NT2/D1 (cell line): ENCODE results near the gene OR2L3.

Source experiments
- DNase-seq: peaks from one replicate; pipeline ENCODE4 v3.0.0-alpha.2; 2011; ENCODE audit warnings: low read depth, low spot score
- H3K27me3 ChIP-seq: 2 replicates; pipeline ENCODE4 v1.6.0; 2011; ENCODE audit warnings: mild to moderate bottlenecking; ENCODE audit not compliant: insufficient read length, insufficient read depth
- H3K36me3 ChIP-seq: 2 replicates; pipeline ENCODE4 v1.6.1; 2011; ENCODE audit warnings: mild to moderate bottlenecking, low read length, mixed read lengths; ENCODE audit not compliant: insufficient read depth, insufficient read length
- H3K4me1 ChIP-seq: 2 replicates; pipeline ENCODE4 v1.5.1; 2011; ENCODE audit not compliant: insufficient read depth, insufficient read length
- H3K4me3 ChIP-seq: 2 replicates; pipeline ENCODE4 v1.5.1; 2011; ENCODE audit warnings: low read depth; ENCODE audit not compliant: insufficient read length
- H3K9ac ChIP-seq: 2 replicates; pipeline ENCODE4 v1.6.0; 2011; ENCODE audit warnings: low read depth; ENCODE audit not compliant: insufficient read length
- H3K9me3 ChIP-seq: 2 replicates; pipeline ENCODE4 v1.5.1; 2011; ENCODE audit warnings: mild to moderate bottlenecking, low read length; ENCODE audit not compliant: insufficient read depth
- SUZ12 ChIP-seq: IDR thresholded peaks from 2 replicates; pipeline ENCODE4 v1.6.1; 2011; ENCODE audit not compliant: insufficient read length, insufficient read depth; ENCODE audit errors: extremely low read depth
- YY1 ChIP-seq: IDR thresholded peaks from 2 replicates; pipeline ENCODE4 v1.6.1; 2011; ENCODE audit not compliant: insufficient read length, insufficient read depth
- ZNF274 ChIP-seq: IDR thresholded peaks from 2 replicates; pipeline ENCODE4 v1.6.1; 2011; ENCODE audit warnings: mild to moderate bottlenecking, low read depth, low read length

The OR2L3 gene, protein sequence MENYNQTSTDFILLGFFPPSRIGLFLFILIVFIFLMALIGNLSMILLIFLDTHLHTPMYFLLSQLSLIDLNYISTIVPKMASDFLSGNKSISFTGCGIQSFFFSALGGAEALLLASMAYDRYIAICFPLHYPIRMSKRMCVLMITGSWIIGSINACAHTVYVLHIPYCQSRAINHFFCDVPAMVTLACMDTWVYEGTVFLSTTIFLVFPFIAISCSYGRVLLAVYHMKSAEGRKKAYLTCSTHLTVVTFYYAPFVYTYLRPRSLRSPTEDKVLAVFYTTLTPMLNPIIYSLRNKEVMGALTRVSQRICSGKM

DNA sequence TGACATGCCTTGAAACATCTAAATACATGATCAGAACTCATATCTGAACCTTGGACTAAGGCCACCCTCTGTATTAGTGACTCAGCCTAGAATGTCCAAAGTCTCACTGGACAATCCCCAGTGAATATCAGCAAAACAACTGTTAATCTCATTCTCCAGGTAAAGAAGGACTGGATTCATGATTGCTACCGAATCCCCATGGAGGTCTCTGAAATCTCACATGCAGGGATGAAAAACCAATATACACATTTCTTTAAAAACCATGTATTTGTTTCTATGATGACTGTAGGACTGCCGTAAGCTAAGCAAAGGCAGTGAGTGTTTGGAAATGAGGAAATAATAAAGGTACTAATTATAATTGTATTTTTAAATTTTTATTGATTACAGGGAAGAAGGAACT is at the start of gene OR2L3:
OR2L3 (plus strand) TSS at position 301 of the 400 bp plus-strand sequence. CDS start 13,846 bp downstream, outside the sequence.
- Histone ChIP-seq H3K9ac (no peak within 1 kb of the TSS), H3K4me1 (no peaks in the 10 kb centered on the region), H3K9me3 (no peaks in the 10 kb centered on the region), H3K36me3 (no peaks in the 10 kb centered on the region), H3K4me3 (no peak within 1 kb of the TSS), H3K27me3 (no peaks in the 10 kb centered on the region)
- no peak for DNase-seq
- TF ChIP-seq ZNF274 (no peak), SUZ12 (no peak), YY1 (no peak)

DNA sequence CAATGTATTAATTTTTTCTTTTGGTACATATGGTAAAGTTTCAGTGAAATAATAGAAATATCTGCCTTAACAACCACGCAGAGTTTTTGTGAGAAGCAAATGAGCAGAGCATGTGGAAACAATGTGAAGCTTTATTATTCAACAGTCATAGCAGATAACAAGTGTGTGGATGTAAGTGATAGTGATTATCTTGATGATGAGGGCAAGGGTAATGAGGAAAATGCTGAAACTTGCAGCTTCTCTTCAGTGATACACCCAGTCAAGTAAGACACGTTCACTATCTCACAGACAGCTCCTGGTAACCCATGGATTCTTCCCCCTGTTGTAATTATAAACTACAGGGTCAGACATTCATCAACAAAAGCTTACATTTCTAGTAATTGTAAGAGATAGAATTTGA is 47.8 kb upstream of the OR2L3 start:
- TF ChIP-seq SUZ12 (no peak), ZNF274 (no peak), YY1 (no peak)
- Histone ChIP-seq H3K9ac (no peak overlapping the region), H3K4me1 (no peaks in the 10 kb centered on the region), H3K36me3 (no peaks in the 10 kb centered on the region), H3K27me3 (no peaks in the 10 kb centered on the region), H3K4me3 (no peak overlapping the region), H3K9me3 (no peaks in the 10 kb centered on the region)
- no peak for DNase-seq

DNA sequence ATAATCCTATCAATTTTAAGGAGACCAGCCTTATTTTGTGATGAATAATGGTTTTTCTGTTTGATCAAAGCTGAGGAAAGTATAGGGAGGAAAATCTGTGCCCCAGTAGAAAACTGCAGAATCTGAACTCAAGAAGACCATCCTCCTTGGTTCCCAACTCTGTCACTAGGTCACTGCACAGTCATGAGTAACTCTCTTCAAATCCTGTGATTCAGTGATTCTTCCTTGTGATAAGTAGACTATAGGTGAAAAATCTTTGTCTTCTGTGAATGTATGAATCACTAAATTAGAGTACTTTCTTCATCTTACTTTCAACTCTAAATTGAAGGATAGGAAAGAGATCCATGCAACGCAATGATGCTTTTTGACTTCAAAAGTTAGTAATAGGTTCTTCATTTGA is 46.5 kb upstream of the OR2L3 start:
- DNase-seq, result no peak
- TF ChIP-seq YY1, result no peak
- TF ChIP-seq SUZ12, result no peak
- no peak for TF ChIP-seq ZNF274
- no peaks in the 10 kb centered on the region for H3K4me1 ChIP-seq
- no peaks in the 10 kb centered on the region for H3K27me3 ChIP-seq
- H3K36me3 ChIP-seq, result no peaks in the 10 kb centered on the region
- H3K9me3 ChIP-seq, result no peaks in the 10 kb centered on the region
- no peak overlapping the region for H3K4me3 ChIP-seq
- no peak overlapping the region for H3K9ac ChIP-seq

DNA sequence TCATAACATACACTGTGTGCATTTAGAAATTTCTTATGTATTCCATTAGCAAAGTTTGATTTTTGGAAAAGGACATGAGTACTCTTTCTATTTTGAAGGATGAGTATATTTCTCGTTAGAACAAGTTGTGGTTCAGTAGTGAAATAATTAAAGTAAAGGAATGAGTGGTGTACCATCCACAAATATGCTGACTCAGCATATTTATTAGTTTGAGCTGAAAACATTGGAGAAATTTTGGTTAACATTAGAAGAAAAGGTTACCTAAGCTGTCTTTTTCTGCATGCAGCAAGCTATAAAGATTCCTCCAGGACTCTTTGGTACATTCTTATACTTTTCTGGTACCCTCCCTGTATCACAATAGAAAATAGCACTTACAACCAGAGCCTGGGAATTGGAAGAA is 38.9 kb upstream of the OR2L3 start:
- no peak for TF ChIP-seq SUZ12
- no peak for TF ChIP-seq ZNF274
- no peak for TF ChIP-seq YY1
- H3K36me3 ChIP-seq, result no peaks in the 10 kb centered on the region
- no peak for DNase-seq
- no peak overlapping the region for H3K4me3 ChIP-seq
- H3K9ac ChIP-seq, result no peak overlapping the region
- peaks cover 9% of the 10 kb centered on the region for H3K9me3 ChIP-seq
- H3K4me1 ChIP-seq, result no peaks in the 10 kb centered on the region
- no peaks in the 10 kb centered on the region for H3K27me3 ChIP-seq

DNA sequence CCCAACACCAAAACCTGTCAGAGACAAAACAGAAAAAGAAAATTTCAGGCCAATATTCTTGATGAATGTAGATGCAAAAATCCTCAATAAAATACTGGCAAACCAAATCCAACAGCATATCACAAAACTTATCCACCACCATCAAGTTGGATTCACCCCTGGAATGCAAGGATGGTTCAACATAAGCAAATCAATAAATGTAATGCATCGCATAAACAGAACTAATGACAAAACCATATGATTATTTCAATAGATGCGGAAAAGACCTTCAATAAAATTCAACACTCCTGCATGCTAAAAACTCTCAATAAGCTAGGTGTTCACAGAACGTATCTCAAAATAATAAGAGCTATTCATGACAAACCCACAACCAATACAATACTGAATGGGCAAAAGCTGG is 37.0 kb upstream of the OR2L3 start:
- Histone ChIP-seq H3K4me3 (no peak overlapping the region), H3K36me3 (no peaks in the 10 kb centered on the region), H3K27me3 (no peaks in the 10 kb centered on the region), H3K4me1 (no peaks in the 10 kb centered on the region), H3K9ac (no peak overlapping the region), H3K9me3 (peaks cover 9% of the 10 kb centered on the region)
- TF ChIP-seq SUZ12, result no peak
- no peak for TF ChIP-seq YY1
- TF ChIP-seq ZNF274, result no peak
- DNase-seq, result no peak

DNA sequence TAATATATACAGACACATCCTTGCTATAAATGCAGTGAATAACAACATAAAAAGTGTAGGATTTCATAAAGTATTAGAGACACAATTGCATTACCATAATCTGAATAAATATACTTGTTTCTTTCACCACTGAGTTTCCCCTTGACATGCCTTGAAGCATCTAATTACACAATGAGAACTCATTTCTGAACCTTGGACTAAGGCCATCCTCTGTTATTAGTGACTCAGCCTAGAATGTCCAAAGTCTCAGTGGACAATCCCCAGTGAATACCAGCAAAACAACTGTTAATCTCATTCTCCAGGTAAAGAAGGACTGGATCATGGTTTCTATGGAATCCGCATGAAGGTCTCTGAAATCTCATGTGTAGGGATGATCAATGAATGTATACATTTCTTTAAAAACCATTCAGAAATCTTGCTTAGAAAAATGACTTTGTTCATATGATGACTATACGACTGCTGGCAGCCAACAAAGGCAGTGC is 33.4 kb upstream of the OR2L3 start, which contains the start of gene OR2L5:
OR2L5 (plus strand) TSS at position 432 of the 482 bp plus-strand sequence. CDS start 8,288 bp downstream, outside the sequence.
- no peak for TF ChIP-seq SUZ12
- TF ChIP-seq ZNF274, result no peak
- TF ChIP-seq YY1, result no peak
- no peaks in the 10 kb centered on the region for H3K36me3 ChIP-seq
- no peak for DNase-seq
- no peak within 1 kb of the TSS for H3K9ac ChIP-seq
- peaks cover 9% of the 10 kb centered on the region for H3K9me3 ChIP-seq
- no peak within 1 kb of the TSS for H3K4me3 ChIP-seq
- no peaks in the 10 kb centered on the region for H3K27me3 ChIP-seq
- H3K4me1 ChIP-seq, result no peaks in the 10 kb centered on the region

DNA sequence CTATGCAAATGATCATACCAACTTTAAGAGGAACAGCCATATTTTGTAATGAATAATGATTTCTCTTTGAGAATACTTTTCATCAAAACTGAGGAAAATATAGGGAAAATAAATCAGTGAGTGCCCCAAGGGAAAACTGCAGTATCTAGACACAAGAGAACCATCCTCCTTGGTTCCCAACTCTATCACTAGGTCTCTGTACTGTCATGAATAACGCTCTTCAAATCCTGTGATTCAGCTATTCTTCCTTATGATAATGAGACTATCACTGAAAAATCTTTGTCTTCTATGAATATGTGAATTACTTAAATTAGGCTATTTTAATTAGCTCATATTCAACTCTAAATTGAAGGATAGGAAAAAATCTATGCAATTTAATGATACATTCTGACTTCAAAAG is 30.8 kb upstream of the OR2L3 start:
- Histone ChIP-seq H3K36me3 (no peaks in the 10 kb centered on the region), H3K9me3 (no peaks in the 10 kb centered on the region; the same call in 1 of the 2 replicates), H3K27me3 (no peaks in the 10 kb centered on the region)

More for the DNA sequence above, 30.8 kb upstream of the OR2L3 start:
- Histone ChIP-seq H3K4me3 (no peak overlapping the region), H3K9ac (no peak overlapping the region), H3K4me1 (no peaks in the 10 kb centered on the region)
- no peak for DNase-seq
- no peak for TF ChIP-seq ZNF274
- no peak for TF ChIP-seq YY1
- TF ChIP-seq SUZ12, result no peak
